Right forelimb (tissue), 1 donor: ENCODE results near the gene KCNV2.
A peak's percentile ranks its signal among the peaks of the same experiment; 100 is the strongest.

Source experiments
- DNase-seq: peaks from one replicate; pipeline ENCODE4 v3.0.0-alpha.2; 2018

KCNV2 gene

GRCh38 chr9:2722715-2723114, 5.4 kb downstream of the KCNV2 start:
- DNase-seq, result peak; percentile 50

- DNase-seq, result no peak
These were observed 6.2 kb downstream of the KCNV2 start for GRCh38 chr9:2723376-2724065.

- DNase-seq, result no peak
These were observed 7.8 kb downstream of the KCNV2 start for GRCh38 chr9:2725126-2725525.

- DNase-seq, result peak; percentile 50
These were observed 8.8 kb downstream of the KCNV2 start for GRCh38 chr9:2725898-2726649.

GRCh38 chr9:2726650-2727340, 9.5 kb downstream of the KCNV2 start:
- DNase-seq, result no peak

- DNase-seq, result no peak
These were observed 10.1 kb downstream of the KCNV2 start for GRCh38 chr9:2727374-2727773.

- no peak for DNase-seq
These were observed 10.8 kb downstream of the KCNV2 start for GRCh38 chr9:2727966-2728613.

GRCh38 chr9:2729003-2729402, 11.7 kb downstream of the KCNV2 start:
- DNase-seq, result no peak

- no peak for DNase-seq
These were observed 12.4 kb downstream of the KCNV2 start for GRCh38 chr9:2729721-2730120.

- DNase-seq, result no peak
These were observed 13.7 kb downstream of the KCNV2 start for GRCh38 chr9:2730971-2731370.

GRCh38 chr9:2732492-2732891, 15.2 kb downstream of the KCNV2 start:
- no peak for DNase-seq

- DNase-seq, result no peak
These were observed 23.3 kb downstream of the KCNV2 start for GRCh38 chr9:2740616-2741015.

GRCh38 chr9:2741441-2742158, 24.3 kb downstream of the KCNV2 start:
- no peak for DNase-seq

- no peak for DNase-seq
These were observed 24.9 kb downstream of the KCNV2 start for GRCh38 chr9:2742214-2742613.

GRCh38 chr9:2743937-2744529, 26.7 kb downstream of the KCNV2 start:
- no peak for DNase-seq

GRCh38 chr9:2745560-2746380, 28.5 kb downstream of the KCNV2 start:
- DNase-seq, result no peak

- DNase-seq, result no peak
These were observed 32.2 kb downstream of the KCNV2 start for GRCh38 chr9:2749485-2749884.

- DNase-seq, result no peak
These were observed 38.0 kb downstream of the KCNV2 start for GRCh38 chr9:2755285-2755684.

- DNase-seq, result no peak
These were observed 41.0 kb downstream of the KCNV2 start for GRCh38 chr9:2758162-2758897.

GRCh38 chr9:2758898-2759510, 41.7 kb downstream of the KCNV2 start:
- DNase-seq, result no peak
